Neutrophil (primary cell): ENCODE measurements around the gene NAA60.

Source experiments
- H3K27ac ChIP-seq: fragments of 200-600 bp; sonication (generic); 2 replicates; pipeline ENCODE4 v1.5.1; 2016; ENCODE audit warnings: mild to moderate bottlenecking, moderate library complexity
- H3K27me3 ChIP-seq: fragments of 200-600 bp; sonication (generic); 2 replicates; pipeline ENCODE4 v1.6.0; 2016; ENCODE audit warnings: mild to moderate bottlenecking
- H3K36me3 ChIP-seq: fragments of 200-600 bp; sonication (generic); 2 replicates; pipeline ENCODE4 v1.5.1; 2017
- H3K4me1 ChIP-seq, 2 experiments: fragments of 200-600 bp in 1 of 2; sonication (generic) in 1 of 2; 1 replicate in 1 of 2; 2 replicates in 1 of 2; pipeline versions ENCODE4 v1.5.1 to v1.6.1; 2013 to 2016; ENCODE audit warnings: low read depth in 1 of 2, low read length in 1 of 2, mild to moderate bottlenecking in 1 of 2, moderate library complexity in 1 of 2; ENCODE audit not compliant: control insufficient read depth in 1 of 2, insufficient read depth in 1 of 2
- H3K4me3 ChIP-seq, 2 experiments: fragments of 200-600 bp in 1 of 2; sonication (generic) in 1 of 2; 1 replicate in 1 of 2; 2 replicates in 1 of 2; pipeline ENCODE4 v1.5.1; 2013 to 2016; ENCODE audit warnings: low read depth in 1 of 2, low read length in 1 of 2, mild to moderate bottlenecking in 1 of 2, moderate library complexity in 1 of 2
- H3K9me3 ChIP-seq: fragments of 200-600 bp; sonication (generic); 2 replicates; pipeline ENCODE4 v1.5.1; 2016
- CTCF ChIP-seq: fragments of 200-600 bp; sonication (generic); IDR thresholded peaks from 2 replicates; pipeline ENCODE4 v1.5.1; 2016; ENCODE audit warnings: antibody characterized with exemption

NAA60 gene

GRCh38 chr16:3458852-3459361 is 15.4 kb downstream of the NAA60 start:
- TF ChIP-seq CTCF = no peak
- peak overlapping the region; percentile 94 for H3K27ac ChIP-seq
- no peaks in the 10 kb centered on the region for H3K9me3 ChIP-seq
- H3K27me3 ChIP-seq = no peaks in the 10 kb centered on the region
- peaks cover 50 to 60% of the 10 kb centered on the region in 2 experiments for H3K4me1 ChIP-seq
- H3K4me3 ChIP-seq = peak overlapping the region; percentile 85 to 88
- H3K36me3 ChIP-seq = peaks cover 3% of the 10 kb centered on the region

GRCh38 chr16:3459401-3460090 is 16.1 kb downstream of the NAA60 start:
- Histone ChIP-seq H3K27ac (peak overlapping the region; percentile 94), H3K4me3 (no peak overlapping the region), H3K4me1 (peaks cover 52 to 67% of the 10 kb centered on the region in 2 experiments)

GRCh38 chr16:3460121-3460520 is 16.6 kb downstream of the NAA60 start:
- no peak for TF ChIP-seq CTCF
- H3K36me3 ChIP-seq = peaks cover 3% of the 10 kb centered on the region
- peaks cover 52 to 69% of the 10 kb centered on the region in 2 experiments for H3K4me1 ChIP-seq
- no peak overlapping the region for H3K4me3 ChIP-seq
- H3K27ac ChIP-seq = peak overlapping the region; percentile 94
- H3K9me3 ChIP-seq = no peaks in the 10 kb centered on the region
- H3K27me3 ChIP-seq = no peaks in the 10 kb centered on the region

More at GRCh38 chr16:3459401-3460090, 16.1 kb downstream of the NAA60 start:
- Histone ChIP-seq H3K27me3 (no peaks in the 10 kb centered on the region), H3K9me3 (no peaks in the 10 kb centered on the region), H3K36me3 (peaks cover 3% of the 10 kb centered on the region)
- TF ChIP-seq CTCF = no peak

GRCh38 chr16:3460585-3460984 is 17.1 kb downstream of the NAA60 start:
- H3K4me1 ChIP-seq = peaks cover 52 to 67% of the 10 kb centered on the region in 2 experiments
- H3K27me3 ChIP-seq = no peaks in the 10 kb centered on the region
- no peak overlapping the region for H3K27ac ChIP-seq
- H3K4me3 ChIP-seq = no peak overlapping the region
- peaks cover 7% of the 10 kb centered on the region for H3K36me3 ChIP-seq
- no peak for TF ChIP-seq CTCF
- H3K9me3 ChIP-seq = no peaks in the 10 kb centered on the region

- H3K4me3 ChIP-seq = no peak overlapping the region
- no peak overlapping the region for H3K27ac ChIP-seq
- no peaks in the 10 kb centered on the region for H3K27me3 ChIP-seq
- peaks cover 13% of the 10 kb centered on the region for H3K36me3 ChIP-seq
- no peak for TF ChIP-seq CTCF
- no peaks in the 10 kb centered on the region for H3K9me3 ChIP-seq
- H3K4me1 ChIP-seq = peaks cover 48 to 61% of the 10 kb centered on the region in 2 experiments
Observed at GRCh38 chr16:3461151-3461550, 17.7 kb downstream of the NAA60 start.
